Right atrium auricular region (tissue), 2 donors: ENCODE measurements around the gene CHMP4B. TPM values are rescaled to one million over a fixed set of nuclear protein-coding genes. Genes with fewer than 3 reads are reported as not detected.

Source experiments
- DNase-seq: peaks from one replicate; pipeline ENCODE4 v3.0.0-alpha.2; 2019; ENCODE audit warnings: low spot score
- H3K27ac ChIP-seq, 2 donors: fragments of 200-600 bp; sonication (generic); 1 replicate in 1 of 2; 2 replicates in 1 of 2; pipeline ENCODE4 v1.5.1; 2016 to 2019
- H3K27me3 ChIP-seq, 2 donors: fragments of 200-600 bp; sonication (generic); one replicate each; pipeline versions ENCODE4 v1.5.1 to v1.6.0; 2017 to 2019
- H3K36me3 ChIP-seq: fragments of 200-600 bp; sonication (generic); one replicate; pipeline ENCODE4 v1.5.1; 2016
- H3K4me1 ChIP-seq, 2 donors: fragments of 200-600 bp; sonication (generic); one replicate each; pipeline versions ENCODE4 v1.5.1 to v1.6.0; 2017 to 2019
- H3K4me3 ChIP-seq, 2 donors: fragments of 200-600 bp; sonication (generic); 1 replicate in 1 of 2; 2 replicates in 1 of 2; pipeline ENCODE4 v1.5.1; 2017 to 2019; ENCODE audit warnings: mild to moderate bottlenecking in 1 of 2, moderate library complexity in 1 of 2
- H3K9me3 ChIP-seq, 2 donors: fragments of 200-600 bp; sonication (generic); one replicate each; pipeline ENCODE4 v1.5.1; 2019
- total RNA-seq, 2 donors: library from RNA; depleted of rRNA; stranded (reverse); fragments of >200 nt; gene quantifications; one replicate each; pipeline ENCODE4 v1.1.0, GENCODE V29; 2016
- TF ChIP-seq, protein P1 (sequence below), 2 donors: fragments of 200-600 bp; sonication (generic); IDR thresholded peaks; one replicate each; pipeline ENCODE4 v1.5.1; 2019; ENCODE audit warnings: antibody characterized with exemption in 2 of 2

Gene CHMP4B
- total RNA-seq, 2 donors from 2014 or later: 57.0 to 79.5 TPM

DNA sequence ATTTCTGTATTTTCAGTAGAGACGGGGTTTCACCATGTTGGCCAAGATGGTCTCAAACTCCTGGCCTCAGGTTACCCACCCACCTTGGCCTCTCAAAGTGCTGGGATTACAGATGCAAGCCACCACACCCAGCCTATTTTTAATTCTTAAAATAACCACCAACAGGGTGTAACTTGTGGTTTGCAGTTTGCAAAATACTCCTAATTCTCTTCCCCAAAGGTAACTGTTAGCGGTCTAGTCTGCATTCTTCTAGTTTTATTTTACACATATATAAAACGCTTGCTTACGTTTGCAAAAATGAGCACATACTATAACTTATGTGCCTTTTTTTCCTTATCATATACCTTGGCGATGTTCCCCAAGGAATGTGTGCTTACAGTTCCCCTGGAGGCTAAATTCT is 25.6 kb upstream of the CHMP4B start:
- no peak for DNase-seq
- Histone ChIP-seq H3K27ac (no peak overlapping the region), H3K4me3 (no peak overlapping the region), H3K4me1 (peaks cover 0 to 10% of the 10 kb centered on the region in 2 donors), H3K36me3 (no peaks in the 10 kb centered on the region), H3K9me3 (no peaks in the 10 kb centered on the region), H3K27me3 (no peaks in the 10 kb centered on the region)
- TF ChIP-seq, protein P1, sequence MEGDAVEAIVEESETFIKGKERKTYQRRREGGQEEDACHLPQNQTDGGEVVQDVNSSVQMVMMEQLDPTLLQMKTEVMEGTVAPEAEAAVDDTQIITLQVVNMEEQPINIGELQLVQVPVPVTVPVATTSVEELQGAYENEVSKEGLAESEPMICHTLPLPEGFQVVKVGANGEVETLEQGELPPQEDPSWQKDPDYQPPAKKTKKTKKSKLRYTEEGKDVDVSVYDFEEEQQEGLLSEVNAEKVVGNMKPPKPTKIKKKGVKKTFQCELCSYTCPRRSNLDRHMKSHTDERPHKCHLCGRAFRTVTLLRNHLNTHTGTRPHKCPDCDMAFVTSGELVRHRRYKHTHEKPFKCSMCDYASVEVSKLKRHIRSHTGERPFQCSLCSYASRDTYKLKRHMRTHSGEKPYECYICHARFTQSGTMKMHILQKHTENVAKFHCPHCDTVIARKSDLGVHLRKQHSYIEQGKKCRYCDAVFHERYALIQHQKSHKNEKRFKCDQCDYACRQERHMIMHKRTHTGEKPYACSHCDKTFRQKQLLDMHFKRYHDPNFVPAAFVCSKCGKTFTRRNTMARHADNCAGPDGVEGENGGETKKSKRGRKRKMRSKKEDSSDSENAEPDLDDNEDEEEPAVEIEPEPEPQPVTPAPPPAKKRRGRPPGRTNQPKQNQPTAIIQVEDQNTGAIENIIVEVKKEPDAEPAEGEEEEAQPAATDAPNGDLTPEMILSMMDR (IDR thresholded peaks at IDR 0.05): no peak

DNA sequence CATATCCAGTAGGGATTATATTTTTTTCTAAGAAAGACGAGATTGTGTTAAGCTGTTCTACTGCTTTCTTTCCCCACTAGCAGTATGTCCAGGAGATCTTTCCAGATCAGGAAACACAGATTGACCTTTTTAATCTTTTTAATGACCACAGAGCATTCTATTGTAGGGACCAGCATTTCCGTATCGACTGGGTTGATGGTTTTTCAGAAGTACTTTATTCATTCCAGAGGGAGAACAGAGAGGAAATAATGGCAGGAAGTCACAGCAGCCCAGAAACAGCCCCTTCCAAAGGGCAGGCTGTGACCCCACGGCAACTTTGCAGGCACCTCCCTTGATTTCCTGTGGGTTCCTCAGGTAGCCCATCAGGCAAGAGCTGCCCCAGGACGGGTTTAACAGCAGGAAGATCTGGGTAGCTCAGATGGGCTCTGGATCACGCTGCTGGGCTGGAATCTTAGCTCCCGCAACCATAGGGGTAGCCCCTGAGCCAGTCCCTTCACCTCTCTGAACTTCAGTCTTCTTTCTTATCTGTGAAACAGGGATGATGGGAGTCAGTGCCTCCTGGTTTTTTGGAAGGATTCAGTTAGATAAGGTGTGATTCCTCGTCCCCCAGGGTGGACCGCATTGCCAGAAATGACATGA is 23.8 kb upstream of the CHMP4B start:
- no peak overlapping the region for H3K4me3 ChIP-seq
- H3K36me3 ChIP-seq: peaks cover 6% of the 10 kb centered on the region
- TF ChIP-seq, protein P1 (IDR thresholded peaks at IDR 0.05): no peak
- DNase-seq: no peak
- H3K9me3 ChIP-seq: no peaks in the 10 kb centered on the region
- H3K27me3 ChIP-seq: no peaks in the 10 kb centered on the region
- no peak overlapping the region for H3K27ac ChIP-seq
- H3K4me1 ChIP-seq: peaks cover 0 to 10% of the 10 kb centered on the region in 2 donors

- Histone ChIP-seq H3K9me3 (no peaks in the 10 kb centered on the region), H3K4me1 (peaks cover 0 to 17% of the 10 kb centered on the region in 2 donors), H3K36me3 (peaks cover 6% of the 10 kb centered on the region), H3K4me3 (no peak overlapping the region), H3K27me3 (no peaks in the 10 kb centered on the region), H3K27ac (no peak overlapping the region)
- TF ChIP-seq, protein P1 (IDR thresholded peaks at IDR 0.05): no peak
- no peak for DNase-seq
Observed at GRCh38 chr20:33788351-33789049, 22.6 kb upstream of the CHMP4B start.

GRCh38 chr20:33789109-33789857 is 21.9 kb upstream of the CHMP4B start:
- peak overlapping the region; percentile 55 to 61 for H3K27ac ChIP-seq
- no peak overlapping the region for H3K4me3 ChIP-seq
- DNase-seq: no peak
- peaks cover 6% of the 10 kb centered on the region for H3K36me3 ChIP-seq
- TF ChIP-seq, protein P1 (IDR thresholded peaks at IDR 0.05): no peak
- no peaks in the 10 kb centered on the region for H3K27me3 ChIP-seq
- peaks cover 0 to 21% of the 10 kb centered on the region in 2 donors for H3K4me1 ChIP-seq
- no peaks in the 10 kb centered on the region for H3K9me3 ChIP-seq

DNA sequence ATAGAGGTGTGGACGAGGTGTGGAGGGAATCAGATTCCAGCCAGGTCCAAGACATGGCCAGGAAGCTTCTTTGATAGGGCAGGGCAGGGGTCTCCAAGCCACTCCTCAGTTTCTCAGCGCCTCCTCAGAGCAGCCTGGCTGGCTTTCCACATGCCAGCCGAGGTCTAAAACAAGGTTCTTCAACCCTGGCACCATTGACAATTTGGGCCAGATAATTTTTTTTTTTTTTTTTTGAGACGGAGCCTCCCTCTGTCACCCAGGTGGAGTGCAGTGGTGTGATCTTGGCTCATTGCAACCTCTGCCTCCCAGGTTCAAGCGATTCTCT is 21.3 kb upstream of the CHMP4B start:
- peak overlapping the region; percentile 55 to 61 for H3K27ac ChIP-seq
- no peaks in the 10 kb centered on the region for H3K9me3 ChIP-seq

More for the DNA sequence above, 21.3 kb upstream of the CHMP4B start:
- Histone ChIP-seq H3K27me3 (no peaks in the 10 kb centered on the region), H3K4me1 (peaks cover 0 to 21% of the 10 kb centered on the region in 2 donors), H3K4me3 (no peak overlapping the region), H3K36me3 (peaks cover 6% of the 10 kb centered on the region)
- DNase-seq: no peak
- TF ChIP-seq, protein P1 (IDR thresholded peaks at IDR 0.05): no peak
